Keratinocyte (primary cell): Measurements from ENCODE around the gene ADCK1. TPM values are rescaled to one million over a fixed set of nuclear protein-coding genes. Genes with fewer than 3 reads are reported as not detected.

Source experiments
- DNase-seq: peaks from one replicate; pipeline ENCODE4 v3.0.0-alpha.2; 2011; ENCODE audit warnings: low read depth, missing footprints, low spot score
- FAIRE-seq: peaks from 2 replicates; lab custom pipeline; 2011; peaks lifted over from hg19 to GRCh38; lab: Jason Lieb, UNC
- H2AFZ ChIP-seq: 2 replicates; pipeline ENCODE4 v1.6.0; 2012; ENCODE audit warnings: low read length, control low read depth, inconsistent platforms; ENCODE audit not compliant: control insufficient read depth
- H3K27ac ChIP-seq: 2 replicates; pipeline ENCODE4 v1.5.1; 2011; ENCODE audit warnings: low read length; ENCODE audit not compliant: control insufficient read depth, insufficient read depth
- H3K27me3 ChIP-seq: 3 replicates; pipeline ENCODE4 v1.6.0; 2011; ENCODE audit warnings: low read length; ENCODE audit not compliant: control insufficient read depth, insufficient read depth; ENCODE audit errors: extremely low read depth
- H3K36me3 ChIP-seq, 2 experiments: 2 replicates in 1 of 2; 3 replicates in 1 of 2; pipeline ENCODE4 v1.5.1; 2011; ENCODE audit warnings: low read length in 2 of 2, mild to moderate bottlenecking in 1 of 2; ENCODE audit not compliant: control insufficient read depth in 2 of 2, insufficient read depth in 2 of 2; ENCODE audit errors: extremely low read depth in 1 of 2
- H3K4me1 ChIP-seq: 3 replicates; pipeline ENCODE4 v1.5.1; 2011; ENCODE audit warnings: low read length; ENCODE audit not compliant: control insufficient read depth, insufficient read depth; ENCODE audit errors: extremely low read depth
- H3K4me2 ChIP-seq: 3 replicates; pipeline ENCODE4 v1.6.0; 2011; ENCODE audit warnings: low read depth, low read length; ENCODE audit not compliant: control insufficient read depth, insufficient read depth; ENCODE audit errors: extremely low read depth
- H3K4me3 ChIP-seq, 3 experiments: fragments of 200-600 bp in 1 of 3; sonication (generic) in 1 of 3; 2 replicates in 2 of 3; 3 replicates in 1 of 3; pipeline ENCODE4 v1.5.1; 2011 to 2016; ENCODE audit warnings: low read length in 3 of 3, mild to moderate bottlenecking in 3 of 3, control low read depth in 2 of 3, inconsistent platforms in 1 of 3, low read depth in 1 of 3, mixed read lengths in 1 of 3, mixed run types in 1 of 3, moderate library complexity in 1 of 3; ENCODE audit not compliant: control insufficient read depth in 2 of 3, insufficient read depth in 2 of 3; ENCODE audit errors: extremely low read depth in 1 of 3
- H3K79me2 ChIP-seq: 2 replicates; pipeline ENCODE4 v1.6.0; 2012; ENCODE audit warnings: low read length; ENCODE audit not compliant: control insufficient read depth, insufficient read depth
- H3K9ac ChIP-seq: 3 replicates; pipeline ENCODE4 v1.6.0; 2011; ENCODE audit warnings: low read length; ENCODE audit not compliant: control insufficient read depth, insufficient read depth; ENCODE audit errors: extremely low read depth
- H3K9me1 ChIP-seq: 3 replicates; pipeline ENCODE4 v1.6.0; 2011; ENCODE audit warnings: low read length; ENCODE audit not compliant: control insufficient read depth, insufficient read depth; ENCODE audit errors: extremely low read depth
- H3K9me3 ChIP-seq: 2 replicates; pipeline ENCODE4 v1.5.1; 2012; ENCODE audit warnings: low read depth, low read length; ENCODE audit not compliant: control insufficient read depth
- H4K20me1 ChIP-seq: 3 replicates; pipeline ENCODE4 v1.6.0; 2011; ENCODE audit warnings: low read length; ENCODE audit not compliant: control insufficient read depth, insufficient read depth; ENCODE audit errors: extremely low read depth
- EZH2 ChIP-seq: IDR thresholded peaks from one replicate; pipeline ENCODE4 v1.6.1; 2012; ENCODE audit warnings: inconsistent platforms, mild to moderate bottlenecking, low read length, moderate library complexity
- dilution Hi-C: fragments of 300-500 bp; cut with MboI; formaldehyde crosslinking; loops from one replicate; pipeline ENCODE4 v1.7.0; 2020; ENCODE audit warnings: low sequenced_read_pairs; ENCODE audit not compliant: extremely low pct_ligation_motif_present
- polyA plus RNA-seq, 5 experiments: library from polyadenylated mRNA; depleted of rRNA in 3 of 5; stranded (reverse) in 3 of 5; stranded (forward) in 1 of 5; unstranded in 1 of 5; fragments of >200 nt; gene quantifications; 1 replicate in 1 of 5; 2 replicates in 3 of 5; 3 replicates in 1 of 5; pipeline versions ENCODE4 v1.2.1 to v1.2.3, GENCODE V29; 2011 to 2012; ENCODE audit warnings: missing spikeins in 2 of 5, low read depth in 1 of 5, low replicate concordance in 1 of 5
- TF ChIP-seq, protein P1 (sequence below), 3 experiments: IDR thresholded peaks in 1 of 3; conservative IDR thresholded peaks in 1 of 3; optimal IDR thresholded peaks in 1 of 3; 2 replicates in 2 of 3; 3 replicates in 1 of 3; pipeline versions ENCODE3 to v1.5.1; 2011; ENCODE audit warnings: low read length in 3 of 3, mild to moderate bottlenecking in 3 of 3, moderate library complexity in 2 of 3, control low read depth in 1 of 3, inconsistent platforms in 1 of 3; ENCODE audit not compliant: insufficient read depth in 2 of 3; ENCODE audit errors: extremely low read depth in 1 of 3

The ADCK1 gene
- polyA plus RNA-seq, 1 donor (not counting 4 experiments of a cell fraction or from before 2014, with no cell fraction given): 4.9 TPM

GRCh38 chr14:77838831-77839511 is 39.1 kb downstream of the ADCK1 start:
- Histone ChIP-seq H3K4me1 (no peaks in the 10 kb centered on the region), H3K79me2 (no peaks in the 10 kb centered on the region), H3K27me3 (no peaks in the 10 kb centered on the region), H3K4me2 (no peak overlapping the region), H3K9me3 (no peaks in the 10 kb centered on the region), H3K4me3 (no peak overlapping the region), H3K9ac (no peak overlapping the region), H2AFZ (no peak overlapping the region), H3K9me1 (no peaks in the 10 kb centered on the region), H3K27ac (no peak overlapping the region), H3K36me3 (peaks cover 0 to 3% of the 10 kb centered on the region in 2 experiments), H4K20me1 (no peaks in the 10 kb centered on the region)
- dilution Hi-C loops: no loop called here
- no peak for DNase-seq
- no peak for FAIRE-seq
- no peak for TF ChIP-seq EZH2
- TF ChIP-seq, protein P1, sequence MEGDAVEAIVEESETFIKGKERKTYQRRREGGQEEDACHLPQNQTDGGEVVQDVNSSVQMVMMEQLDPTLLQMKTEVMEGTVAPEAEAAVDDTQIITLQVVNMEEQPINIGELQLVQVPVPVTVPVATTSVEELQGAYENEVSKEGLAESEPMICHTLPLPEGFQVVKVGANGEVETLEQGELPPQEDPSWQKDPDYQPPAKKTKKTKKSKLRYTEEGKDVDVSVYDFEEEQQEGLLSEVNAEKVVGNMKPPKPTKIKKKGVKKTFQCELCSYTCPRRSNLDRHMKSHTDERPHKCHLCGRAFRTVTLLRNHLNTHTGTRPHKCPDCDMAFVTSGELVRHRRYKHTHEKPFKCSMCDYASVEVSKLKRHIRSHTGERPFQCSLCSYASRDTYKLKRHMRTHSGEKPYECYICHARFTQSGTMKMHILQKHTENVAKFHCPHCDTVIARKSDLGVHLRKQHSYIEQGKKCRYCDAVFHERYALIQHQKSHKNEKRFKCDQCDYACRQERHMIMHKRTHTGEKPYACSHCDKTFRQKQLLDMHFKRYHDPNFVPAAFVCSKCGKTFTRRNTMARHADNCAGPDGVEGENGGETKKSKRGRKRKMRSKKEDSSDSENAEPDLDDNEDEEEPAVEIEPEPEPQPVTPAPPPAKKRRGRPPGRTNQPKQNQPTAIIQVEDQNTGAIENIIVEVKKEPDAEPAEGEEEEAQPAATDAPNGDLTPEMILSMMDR (optimal IDR thresholded peaks at IDR 0.05 in 1 of 3, IDR thresholded peaks at IDR 0.05 in 1 of 3, conservative IDR thresholded peaks at IDR 0.05 in 1 of 3; ENCODE audit: extremely low read depth in 1 of 3, insufficient read depth in 2 of 3, low read length in 3 of 3): no peak

DNA sequence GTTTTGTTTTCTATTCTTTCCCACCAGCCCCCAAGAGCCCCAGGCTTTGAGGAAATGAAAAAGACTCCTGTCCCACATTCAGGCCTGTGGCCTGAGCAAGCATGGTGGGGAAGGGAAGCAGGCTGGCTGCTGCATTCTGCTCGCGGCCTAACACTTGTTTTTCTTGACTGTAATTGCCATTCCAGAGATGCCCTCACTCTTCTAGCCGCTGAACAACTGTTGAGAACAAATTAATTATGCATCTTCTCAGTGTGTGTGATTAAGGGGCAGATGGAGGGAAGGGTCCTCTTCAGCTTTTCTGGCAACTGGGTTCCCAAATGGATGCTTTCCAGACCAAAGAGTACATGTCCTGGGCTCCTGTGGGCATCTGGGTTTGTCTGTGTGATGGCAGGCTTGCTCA is 43.3 kb downstream of the ADCK1 start:
- no peaks in the 10 kb centered on the region for H3K9me3 ChIP-seq
- H2AFZ ChIP-seq: no peak overlapping the region
- H3K4me2 ChIP-seq: no peak overlapping the region
- dilution Hi-C loops: no loop called here
- H3K4me1 ChIP-seq: no peaks in the 10 kb centered on the region
- TF ChIP-seq, protein P1 (optimal IDR thresholded peaks at IDR 0.05 in 1 of 3, IDR thresholded peaks at IDR 0.05 in 1 of 3, conservative IDR thresholded peaks at IDR 0.05 in 1 of 3; ENCODE audit: extremely low read depth in 1 of 3, insufficient read depth in 2 of 3, low read length in 3 of 3): no peak
- no peak for TF ChIP-seq EZH2
- no peak overlapping the region for H3K27ac ChIP-seq
- H3K9me1 ChIP-seq: no peaks in the 10 kb centered on the region
- FAIRE-seq (no peak), DNase-seq (no peak)
- no peaks in the 10 kb centered on the region for H3K27me3 ChIP-seq
- H4K20me1 ChIP-seq: no peaks in the 10 kb centered on the region
- no peak overlapping the region for H3K9ac ChIP-seq
- no peaks in the 10 kb centered on the region for H3K79me2 ChIP-seq
- no peak overlapping the region for H3K4me3 ChIP-seq
- H3K36me3 ChIP-seq: no peaks in the 10 kb centered on the region
